ENCODE results near the gene COG1.
"Not testable (repeated sequence)": the region's sequence is repeated elsewhere in the genome, so short reads cannot be mapped to it uniquely, and the experiment has no call there.

The COG1 gene

GRCh38 chr17:73192894-73193701 lies at the start of gene COG1:
COG1 (plus strand) TSS chr17:73193055; CDS start chr17:73193070, 15 bp downstream.
- DNase-seq = peak; percentile 94

- not testable (repeated sequence) for DNase-seq
Observed at GRCh38 chr17:73144209-73144608, 48.6 kb upstream of the COG1 start.

GRCh38 chr17:73145641-73146040 lies 47.2 kb upstream of the COG1 start:
- DNase-seq = no peak

- DNase-seq = not testable (repeated sequence)
Observed at GRCh38 chr17:73147791-73148190, 45.1 kb upstream of the COG1 start.

- DNase-seq = no peak
Observed at GRCh38 chr17:73148540-73149334, 44.1 kb upstream of the COG1 start.

GRCh38 chr17:73150622-73151300 lies 42.1 kb upstream of the COG1 start:
- not testable (repeated sequence) for DNase-seq

GRCh38 chr17:73151916-73152632 lies 40.8 kb upstream of the COG1 start:
- no peak for DNase-seq

GRCh38 chr17:73155410-73156165 lies 37.3 kb upstream of the COG1 start:
- DNase-seq = peak; percentile 98

- peak; percentile 93 for DNase-seq
Observed at GRCh38 chr17:73156166-73156840, 36.6 kb upstream of the COG1 start.

- DNase-seq = peak; percentile 67
Observed at GRCh38 chr17:73156887-73157520, 35.9 kb upstream of the COG1 start.

GRCh38 chr17:73157521-73157890 lies 35.3 kb upstream of the COG1 start:
- peak; percentile 94 for DNase-seq

GRCh38 chr17:73158133-73158532 lies 34.7 kb upstream of the COG1 start:
- DNase-seq = peak; percentile 62

GRCh38 chr17:73160980-73161630 lies 31.8 kb upstream of the COG1 start:
- DNase-seq = no peak

GRCh38 chr17:73163043-73163442 lies 29.8 kb upstream of the COG1 start:
- no peak for DNase-seq

- DNase-seq = peak; percentile 66
Observed at GRCh38 chr17:73165616-73166404, 27.0 kb upstream of the COG1 start.

- peak; percentile 75 for DNase-seq
Observed at GRCh38 chr17:73166731-73167581, 25.9 kb upstream of the COG1 start.

GRCh38 chr17:73168667-73169066 lies 24.2 kb upstream of the COG1 start:
- no peak for DNase-seq

GRCh38 chr17:73170324-73170723 lies 22.5 kb upstream of the COG1 start:
- DNase-seq = no peak

All from NCI-H82 (cell line).